Pons (tissue), 1 donor: ENCODE data around the gene HSD17B1.
"Not testable (repeated sequence)": the region's sequence is repeated elsewhere in the genome, so short reads cannot be mapped to it uniquely, and the experiment has no call there.

Source experiments
- DNase-seq: peaks from one replicate; pipeline ENCODE4 v3.0.0-alpha.2; 2016; ENCODE audit warnings: low spot score

Gene HSD17B1

GRCh38 chr17:42548070-42548837 lies 4.5 kb upstream of the HSD17B1 start:
- no peak for DNase-seq

GRCh38 chr17:42548993-42549755 lies 3.5 kb upstream of the HSD17B1 start:
- no peak for DNase-seq

- DNase-seq, result no peak
Measured at GRCh38 chr17:42553161-42553818, 567 bp downstream of the HSD17B1 start.

- no peak for DNase-seq
Measured at GRCh38 chr17:42553866-42554249, 1.1 kb downstream of the HSD17B1 start.

- peak; percentile 59 for DNase-seq
Measured at GRCh38 chr17:42554250-42555121, 1.8 kb downstream of the HSD17B1 start.

GRCh38 chr17:42555122-42555622 lies 2.4 kb downstream of the HSD17B1 start:
- no peak for DNase-seq

- not testable (repeated sequence) for DNase-seq
Measured at GRCh38 chr17:42555961-42556617, 3.4 kb downstream of the HSD17B1 start.

GRCh38 chr17:42559075-42559474 lies 6.4 kb downstream of the HSD17B1 start:
- DNase-seq, result no peak

- no peak for DNase-seq
Measured at GRCh38 chr17:42560246-42560645, 7.5 kb downstream of the HSD17B1 start.

GRCh38 chr17:42561897-42562387 lies 9.2 kb downstream of the HSD17B1 start, which contains the start of gene COASY:
Gene COASY, plus strand, starts transcription at chr17:42562148. Its CDS starts 475 bp downstream, at chr17:42562623.
- peak; percentile 95 for DNase-seq

GRCh38 chr17:42562388-42563142 lies 9.8 kb downstream of the HSD17B1 start:
- DNase-seq, result no peak

GRCh38 chr17:42563143-42563509 lies 10.4 kb downstream of the HSD17B1 start:
- no peak for DNase-seq

GRCh38 chr17:42563543-42563942 lies 10.8 kb downstream of the HSD17B1 start:
- DNase-seq, result no peak

- DNase-seq, result no peak
Measured at GRCh38 chr17:42563950-42564349, 11.2 kb downstream of the HSD17B1 start.

- no peak for DNase-seq
Measured at GRCh38 chr17:42564815-42565522, 12.2 kb downstream of the HSD17B1 start.

GRCh38 chr17:42565523-42566214 lies 12.9 kb downstream of the HSD17B1 start:
- DNase-seq, result no peak

GRCh38 chr17:42566215-42566882 lies 13.6 kb downstream of the HSD17B1 start:
- DNase-seq, result no peak

- peak; percentile 88 for DNase-seq
Measured at GRCh38 chr17:42566883-42567573, 14.3 kb downstream of the HSD17B1 start, which contains the start of gene MLX. Gene MLX, plus strand, starts transcription at chr17:42567100. Its CDS starts 25 bp downstream, at chr17:42567125.
